Neural progenitor cell (in vitro differentiated cells): ENCODE results near the gene YEATS2.

ENCODE experiments used
- CTCF ChIP-seq: fragments of 200-600 bp; sonication (generic); IDR thresholded peaks from 2 replicates; pipeline ENCODE4 v1.5.1; 2017; ENCODE audit warnings: antibody characterized with exemption, mild to moderate bottlenecking
- EZH2 ChIP-seq: fragments of 200-600 bp; sonication (generic); IDR thresholded peaks from 2 replicates; pipeline ENCODE4 v1.6.1; 2017; ENCODE audit warnings: antibody characterized with exemption, mild to moderate bottlenecking, moderate library complexity
- EZH2phosphoT487 ChIP-seq: fragments of 200-600 bp; sonication (generic); IDR thresholded peaks from 2 replicates; pipeline ENCODE4 v1.6.1; 2017; ENCODE audit warnings: antibody characterized with exemption

- TF ChIP-seq CTCF (no peak), EZH2 (no peak), EZH2phosphoT487 (no peak)
Measured at GRCh38 chr3:183817639-183818038, 120.0 kb downstream of the YEATS2 start.
